ENCODE results near the gene CSNK1G2. TPM values are rescaled to one million over a fixed set of nuclear protein-coding genes. Genes with fewer than 3 reads are reported as not detected.

Gene CSNK1G2
- total RNA-seq, 1 experiment from 2014 or later: 23.2 TPM

DNA sequence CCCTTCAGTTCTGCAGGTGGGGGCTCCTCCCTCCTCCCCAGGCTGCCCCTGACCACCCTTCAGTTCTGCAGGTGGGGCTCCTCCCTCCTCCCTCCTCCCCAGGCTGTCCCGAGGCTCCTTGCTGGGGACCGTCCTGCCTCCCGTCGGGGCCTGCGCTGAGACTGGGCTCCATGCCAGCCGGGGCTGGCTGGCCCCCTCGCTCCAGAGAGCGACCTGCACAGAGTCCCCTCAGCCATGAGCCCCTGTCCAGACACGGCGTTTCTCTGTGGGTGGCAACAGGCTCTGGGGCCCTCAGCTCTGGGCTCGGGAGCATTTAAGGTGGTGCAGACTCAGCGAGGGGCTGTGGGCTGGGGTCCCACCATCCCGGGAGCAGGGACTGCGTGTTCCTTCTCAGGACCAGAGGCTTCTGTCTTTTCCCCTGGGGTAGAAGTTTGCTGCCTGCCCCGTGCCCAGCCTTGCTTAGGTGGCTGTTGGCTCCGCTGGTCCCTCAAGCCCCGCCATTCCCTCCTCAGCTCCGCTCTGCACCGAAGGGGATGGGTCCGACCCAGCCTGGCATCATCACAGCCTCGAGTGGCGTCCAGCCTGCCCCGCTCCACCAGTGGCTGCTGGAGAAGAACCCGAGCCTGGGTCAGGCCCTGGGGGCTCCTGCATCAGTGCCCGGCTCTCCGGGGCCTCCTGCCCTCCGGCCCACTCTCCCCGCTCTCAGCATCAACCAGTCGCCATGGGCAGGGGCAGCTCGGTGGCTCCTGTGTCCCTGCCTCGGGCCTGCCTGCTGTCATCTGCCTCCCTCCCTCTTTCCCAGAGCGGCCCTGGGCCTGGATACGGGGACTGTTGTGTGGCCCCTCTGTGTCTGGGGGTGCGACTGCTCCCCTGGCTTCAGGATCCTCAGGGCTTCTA is 27.6 kb downstream of the CSNK1G2 start:
- DNase-seq (ENCODE audit: low spot score): no peak

DNA sequence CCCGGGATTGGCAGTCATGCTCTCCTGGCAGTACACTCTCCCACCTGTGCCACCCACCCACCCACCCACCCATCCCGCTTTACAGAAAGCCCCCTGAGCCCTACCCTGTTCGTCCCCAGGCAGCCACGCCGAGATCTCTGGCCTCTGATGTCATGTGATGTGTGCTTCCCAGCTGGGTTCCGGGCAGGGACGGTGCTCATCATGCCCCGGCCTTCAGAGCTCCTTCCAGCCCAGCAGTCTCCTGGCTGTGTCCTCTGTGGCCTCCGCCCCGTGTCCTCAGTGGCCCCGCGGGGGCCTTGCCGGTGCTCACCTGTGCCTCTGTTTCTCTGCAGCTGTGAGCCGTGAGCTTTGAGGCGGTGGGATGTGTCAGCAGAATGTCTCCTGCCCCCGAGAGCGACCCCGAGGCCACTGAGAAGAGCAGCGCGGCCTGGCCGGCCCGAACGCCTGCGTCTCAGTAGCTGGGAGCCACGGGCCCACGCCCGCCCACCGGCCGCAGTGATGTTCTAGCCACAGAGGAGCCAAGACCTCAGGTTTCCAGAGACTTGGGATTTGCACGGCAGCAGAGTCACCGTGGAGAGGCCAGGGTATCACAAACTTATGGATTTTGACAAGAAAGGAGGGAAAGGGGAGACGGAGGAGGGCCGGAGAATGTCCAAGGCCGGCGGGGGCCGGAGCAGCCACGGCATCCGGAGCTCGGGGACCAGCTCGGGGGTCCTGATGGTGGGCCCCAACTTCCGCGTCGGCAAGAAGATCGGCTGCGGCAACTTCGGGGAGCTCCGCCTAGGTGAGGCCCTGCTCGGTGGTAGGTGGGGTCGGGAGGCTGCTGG is 28.4 kb downstream of the CSNK1G2 start:
- no peak for DNase-seq (ENCODE audit: low spot score)

DNA sequence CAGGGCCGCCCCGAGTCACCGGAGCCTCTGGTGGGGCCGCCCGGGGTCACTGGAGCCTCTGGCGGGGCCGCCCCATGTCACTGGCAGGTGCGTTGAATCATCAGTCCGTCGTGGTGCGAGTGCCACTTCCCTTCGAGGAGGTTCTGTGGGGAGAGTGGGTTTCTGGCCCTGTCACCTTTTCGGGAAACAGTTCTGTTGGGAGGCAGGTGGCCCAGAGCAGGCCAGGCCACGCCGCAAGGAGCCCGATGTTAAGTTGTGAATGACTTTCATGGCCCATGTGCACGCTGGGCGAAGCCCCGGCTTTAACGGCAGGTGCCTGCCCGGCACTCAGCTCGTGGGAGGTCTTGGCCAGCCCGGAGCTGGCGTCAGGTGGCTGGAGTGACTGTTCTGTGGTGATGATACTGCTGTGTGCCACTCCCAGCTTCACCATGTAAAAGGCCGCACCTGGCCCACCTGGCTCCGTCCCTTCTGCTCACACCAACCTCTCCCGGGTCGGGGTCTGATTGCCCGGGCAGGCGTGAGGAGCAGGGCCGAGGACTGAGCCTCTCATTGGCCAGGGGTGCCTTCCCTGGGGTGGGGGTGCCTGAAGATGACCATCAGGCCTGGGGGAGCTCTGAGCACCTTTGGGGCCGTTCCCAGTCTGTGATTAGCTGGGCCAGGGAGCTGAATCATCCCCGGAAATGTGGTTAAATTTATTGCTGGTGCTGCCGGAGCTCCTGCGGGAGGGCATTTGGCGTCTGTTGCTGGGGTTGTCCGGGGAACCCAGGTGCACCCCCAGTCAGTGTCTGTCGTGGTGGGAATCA is 29.2 kb downstream of the CSNK1G2 start:
- no peak for DNase-seq (ENCODE audit: low spot score)

DNA sequence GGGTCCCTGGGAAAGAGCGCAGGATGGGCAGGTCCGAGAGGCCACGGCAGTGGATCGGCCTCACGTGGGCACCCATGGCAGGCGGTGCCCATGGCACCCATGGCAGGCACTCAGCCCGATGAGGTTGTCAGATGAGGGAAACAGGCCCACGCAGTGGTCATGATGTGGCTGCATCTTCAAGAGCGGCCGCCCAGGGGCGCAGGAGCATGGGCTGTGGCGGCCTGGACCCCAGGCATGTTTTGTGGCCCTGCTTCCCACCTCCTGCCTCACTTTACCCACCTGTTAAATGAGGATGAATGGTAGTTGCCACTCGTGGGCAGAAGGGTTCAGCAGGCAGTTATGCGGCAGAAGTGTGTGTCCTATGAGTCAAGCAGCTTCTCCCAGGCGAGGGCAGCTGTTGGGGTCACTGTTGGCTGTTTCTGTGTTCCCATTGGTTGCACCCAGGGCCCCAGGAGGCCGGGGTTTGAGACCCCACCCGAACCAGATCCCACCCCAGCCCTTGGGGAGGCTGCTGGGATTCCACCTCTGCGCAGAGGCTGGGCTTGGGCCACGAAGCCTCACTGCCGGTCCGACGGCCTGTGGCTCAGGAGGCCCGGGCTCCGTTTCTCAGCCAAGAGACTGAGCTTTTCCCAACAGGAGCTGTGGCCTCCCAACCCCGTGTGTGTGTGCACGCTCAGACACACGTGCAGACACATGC is 30.0 kb downstream of the CSNK1G2 start:
- no peak for DNase-seq (ENCODE audit: low spot score)

DNA sequence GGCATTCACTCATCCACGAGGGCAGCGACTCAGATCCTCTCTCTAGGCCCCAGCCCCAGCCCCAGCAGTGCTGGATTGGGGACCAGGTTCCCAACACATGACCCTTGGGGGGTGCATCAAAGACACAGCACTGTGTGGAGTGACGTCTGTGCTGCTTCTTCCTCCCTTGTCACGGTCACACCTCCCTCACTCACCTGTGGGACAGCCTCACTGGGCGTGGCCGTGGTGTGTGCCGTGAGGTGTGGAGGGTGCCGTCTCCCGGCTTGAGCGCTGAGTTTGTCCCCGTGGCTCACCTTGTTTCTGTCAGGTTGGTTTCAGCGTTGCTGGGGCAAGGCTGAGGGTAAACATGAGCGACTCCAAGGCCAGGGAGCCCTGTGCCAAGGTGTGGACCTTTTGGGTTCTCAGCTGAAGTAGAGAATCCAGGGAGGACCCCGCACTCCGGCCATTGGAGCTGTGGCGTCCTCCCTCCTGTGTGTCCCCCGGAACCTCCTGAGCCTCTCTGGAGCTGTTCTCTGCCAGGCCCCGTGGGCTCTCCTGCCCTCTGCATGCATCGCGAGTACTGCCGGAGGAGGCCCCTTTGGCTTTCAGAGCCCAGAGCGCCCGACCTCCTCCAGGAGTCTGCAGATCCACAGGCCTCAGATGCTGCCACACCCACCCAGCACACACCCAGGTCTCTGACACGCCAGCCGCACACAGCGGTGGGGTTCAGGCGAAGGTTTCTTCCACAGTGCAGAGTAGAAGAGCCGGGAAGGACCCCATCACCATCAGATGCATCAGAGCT is 33.6 kb downstream of the CSNK1G2 start:
- no peak for DNase-seq (ENCODE audit: low spot score)

DNA sequence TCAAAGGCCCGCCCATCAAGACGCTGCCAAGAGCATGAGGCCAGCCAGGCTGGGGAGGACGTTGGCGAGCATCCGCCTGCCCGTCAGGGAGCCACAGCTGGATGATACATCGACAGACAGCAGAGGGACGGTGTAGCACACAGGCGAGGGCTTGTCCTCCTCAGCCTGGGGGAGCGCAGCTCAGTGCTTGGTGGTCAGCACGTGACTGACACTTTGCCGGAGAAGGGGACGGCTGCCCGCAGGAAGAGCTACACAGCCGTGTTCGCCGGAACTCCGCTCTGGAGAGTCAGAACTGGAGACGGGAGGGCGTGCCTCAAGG is 34.1 kb downstream of the CSNK1G2 start:
- no peak for DNase-seq (ENCODE audit: low spot score)

DNA sequence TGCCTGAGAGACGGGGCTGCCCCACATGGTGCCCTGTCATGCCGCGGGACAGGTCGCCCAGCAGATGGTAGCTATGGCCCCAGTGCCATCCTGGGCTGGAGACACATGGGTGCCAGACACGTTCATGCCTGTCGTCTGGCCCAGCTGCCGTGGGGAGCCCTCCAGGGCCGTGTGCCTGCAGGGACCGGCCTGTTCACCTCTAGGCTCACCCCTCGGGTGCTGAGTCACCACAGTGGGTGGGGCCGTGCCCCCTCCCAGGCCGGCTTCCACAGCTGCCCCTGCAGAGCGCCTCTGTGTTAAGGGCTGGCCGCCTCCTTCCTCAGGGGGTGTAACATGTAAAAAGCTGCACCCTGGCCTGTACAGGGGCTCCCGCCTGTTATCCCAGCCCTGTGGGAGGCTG is 36.1 kb downstream of the CSNK1G2 start:
- DNase-seq (ENCODE audit: low spot score): no peak

DNA sequence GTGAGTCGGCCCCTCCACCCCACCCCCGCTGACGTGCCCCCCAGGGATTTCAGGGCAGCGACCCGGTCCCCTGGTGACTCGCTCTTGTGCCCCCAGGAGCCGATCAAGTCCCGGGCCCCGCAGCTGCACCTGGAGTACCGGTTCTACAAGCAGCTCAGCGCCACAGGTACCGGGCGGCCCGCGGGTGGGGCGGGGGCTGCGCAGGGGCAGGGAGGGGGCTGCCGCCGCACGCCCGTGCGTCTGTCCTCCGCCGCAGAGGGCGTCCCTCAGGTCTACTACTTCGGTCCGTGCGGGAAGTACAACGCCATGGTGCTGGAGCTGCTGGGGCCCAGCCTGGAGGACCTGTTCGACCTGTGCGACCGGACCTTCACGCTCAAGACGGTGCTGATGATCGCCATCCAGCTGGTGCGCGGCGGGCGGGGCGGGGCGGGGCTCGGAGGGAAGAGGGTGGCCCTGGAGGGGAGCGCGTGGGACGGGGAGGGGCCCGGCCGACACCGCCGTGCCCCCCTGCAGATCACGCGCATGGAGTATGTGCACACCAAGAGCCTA is 37.4 kb downstream of the CSNK1G2 start:
- no peak for DNase-seq (ENCODE audit: low spot score)

DNA sequence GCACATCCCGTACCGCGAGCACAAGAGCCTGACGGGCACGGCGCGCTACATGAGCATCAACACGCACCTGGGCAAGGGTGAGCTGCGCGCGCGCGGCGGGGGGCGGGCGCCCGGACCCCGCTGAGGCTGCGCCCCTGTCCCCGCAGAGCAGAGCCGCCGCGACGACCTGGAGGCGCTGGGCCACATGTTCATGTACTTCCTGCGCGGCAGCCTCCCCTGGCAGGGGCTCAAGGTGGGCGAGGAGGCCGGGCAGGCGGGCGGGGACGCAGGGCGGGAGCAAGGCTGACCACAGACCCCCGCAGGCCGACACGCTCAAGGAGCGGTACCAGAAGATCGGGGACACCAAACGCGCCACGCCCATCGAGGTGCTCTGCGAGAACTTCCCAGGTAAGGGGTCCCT is 38.0 kb downstream of the CSNK1G2 start:
- no peak for DNase-seq (ENCODE audit: low spot score)

DNA sequence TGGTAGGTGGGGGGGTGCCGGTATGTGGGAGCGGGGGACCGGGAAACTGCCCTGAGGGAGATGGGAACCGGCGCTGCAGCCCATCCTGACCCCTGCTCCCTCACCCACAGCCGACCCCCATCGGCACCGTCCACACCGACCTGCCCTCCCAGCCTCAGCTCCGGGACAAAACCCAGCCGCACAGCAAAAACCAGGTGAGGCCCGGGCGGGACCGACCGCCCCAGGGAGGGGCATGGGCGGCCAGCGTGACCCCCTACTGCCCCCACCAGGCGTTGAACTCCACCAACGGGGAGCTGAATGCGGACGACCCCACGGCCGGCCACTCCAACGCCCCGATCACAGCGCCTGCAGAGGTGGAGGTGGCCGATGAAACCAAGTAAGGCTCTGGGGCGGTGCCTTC is 38.7 kb downstream of the CSNK1G2 start:
- DNase-seq (ENCODE audit: low spot score): no peak

DNA sequence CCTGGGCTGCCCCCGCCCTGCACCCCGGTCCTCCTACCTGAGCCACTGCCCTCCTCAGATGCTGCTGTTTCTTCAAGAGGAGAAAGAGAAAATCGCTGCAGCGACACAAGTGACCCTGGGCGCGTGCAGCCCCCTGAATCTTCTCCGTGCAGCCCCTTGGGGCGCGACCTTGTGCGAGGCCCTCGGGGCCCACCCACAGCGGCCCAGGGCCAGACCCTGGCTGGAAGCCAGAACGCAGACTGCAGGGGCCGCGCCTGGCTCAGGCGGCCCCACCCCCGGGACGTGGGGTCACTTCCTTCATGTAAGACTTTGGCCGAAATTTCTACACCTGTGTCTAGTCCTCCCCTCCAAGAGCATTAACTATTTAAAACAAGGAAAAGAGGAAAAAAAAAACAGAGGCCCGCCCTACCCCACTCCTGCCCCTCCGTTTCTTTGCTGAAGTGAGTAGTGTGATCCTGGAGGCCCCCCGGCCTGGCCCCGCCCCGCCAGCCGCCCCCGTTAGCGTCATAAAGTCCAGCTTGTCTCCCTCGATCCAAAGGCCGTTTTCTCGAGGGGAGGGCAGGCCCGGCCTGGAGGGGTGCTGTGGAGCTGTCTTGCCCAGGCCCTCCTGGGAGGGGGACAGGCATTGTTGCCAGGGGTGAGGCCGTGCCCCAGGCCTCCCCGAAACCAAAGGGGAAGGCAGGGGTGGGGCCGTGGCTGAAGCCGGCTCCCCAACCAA is 39.3 kb downstream of the CSNK1G2 start:
- DNase-seq (ENCODE audit: low spot score): no peak

DNA sequence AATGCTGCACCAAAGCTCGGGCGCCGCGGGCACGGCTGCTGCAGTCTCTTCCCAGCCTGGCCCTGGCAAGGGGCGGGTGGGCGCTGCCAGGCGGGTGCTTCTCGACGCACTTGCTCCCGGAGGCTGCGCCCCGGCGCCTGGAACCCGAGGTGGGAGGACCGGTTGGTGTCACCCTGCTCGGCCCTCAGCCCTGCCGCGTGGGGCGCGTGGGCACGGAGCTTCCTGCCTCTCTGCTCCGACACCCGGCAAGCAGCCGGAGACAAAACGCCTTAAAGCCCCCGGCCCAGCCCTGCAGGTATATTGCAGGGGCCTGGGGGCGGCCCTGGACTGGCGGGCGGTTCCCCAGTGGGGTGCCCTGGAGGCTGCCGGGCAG is 39.8 kb downstream of the CSNK1G2 start:
- DNase-seq (ENCODE audit: low spot score): no peak

DNA sequence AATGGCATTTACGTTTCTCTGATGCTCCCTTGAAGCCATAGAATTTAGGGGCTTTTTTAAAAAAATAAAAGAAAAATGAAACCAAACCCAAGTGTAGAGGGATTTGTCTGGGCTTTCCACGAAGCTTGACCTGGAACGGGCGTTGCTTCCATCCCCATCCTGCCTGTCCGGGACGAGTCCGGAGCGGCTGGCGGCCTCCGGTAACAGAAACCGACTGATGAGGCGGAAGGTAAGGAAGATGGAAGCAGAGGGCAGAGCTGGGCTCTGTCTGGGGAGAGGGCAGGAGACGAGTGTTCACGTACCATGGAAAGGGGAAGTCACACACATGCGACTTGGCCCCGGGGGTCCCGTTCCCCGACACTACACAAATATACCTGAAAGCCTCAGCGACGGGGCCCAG is 40.3 kb downstream of the CSNK1G2 start:
- no peak for DNase-seq (ENCODE audit: low spot score)

DNA sequence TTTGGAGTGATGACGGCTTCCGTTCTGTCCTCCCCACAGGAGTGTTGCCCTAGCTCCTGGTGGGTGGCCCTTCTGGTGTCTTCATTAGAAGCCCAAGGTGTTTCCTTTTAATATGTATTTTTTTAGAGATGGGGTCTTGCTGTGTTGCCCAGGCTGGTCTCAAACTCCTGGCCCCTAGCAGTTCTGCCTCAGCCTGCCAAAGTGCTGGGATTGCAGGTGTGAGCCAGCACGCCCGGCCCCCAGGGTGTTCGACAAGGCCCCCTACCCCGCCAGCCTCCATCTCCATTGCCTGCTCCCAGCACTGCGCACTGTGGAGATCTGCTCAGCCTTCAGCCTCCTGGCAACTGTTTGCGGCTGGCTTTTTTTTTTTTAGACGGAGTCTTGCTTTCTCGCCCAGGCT is 43.4 kb downstream of the CSNK1G2 start:
- no peak for DNase-seq (ENCODE audit: low spot score)

DNA sequence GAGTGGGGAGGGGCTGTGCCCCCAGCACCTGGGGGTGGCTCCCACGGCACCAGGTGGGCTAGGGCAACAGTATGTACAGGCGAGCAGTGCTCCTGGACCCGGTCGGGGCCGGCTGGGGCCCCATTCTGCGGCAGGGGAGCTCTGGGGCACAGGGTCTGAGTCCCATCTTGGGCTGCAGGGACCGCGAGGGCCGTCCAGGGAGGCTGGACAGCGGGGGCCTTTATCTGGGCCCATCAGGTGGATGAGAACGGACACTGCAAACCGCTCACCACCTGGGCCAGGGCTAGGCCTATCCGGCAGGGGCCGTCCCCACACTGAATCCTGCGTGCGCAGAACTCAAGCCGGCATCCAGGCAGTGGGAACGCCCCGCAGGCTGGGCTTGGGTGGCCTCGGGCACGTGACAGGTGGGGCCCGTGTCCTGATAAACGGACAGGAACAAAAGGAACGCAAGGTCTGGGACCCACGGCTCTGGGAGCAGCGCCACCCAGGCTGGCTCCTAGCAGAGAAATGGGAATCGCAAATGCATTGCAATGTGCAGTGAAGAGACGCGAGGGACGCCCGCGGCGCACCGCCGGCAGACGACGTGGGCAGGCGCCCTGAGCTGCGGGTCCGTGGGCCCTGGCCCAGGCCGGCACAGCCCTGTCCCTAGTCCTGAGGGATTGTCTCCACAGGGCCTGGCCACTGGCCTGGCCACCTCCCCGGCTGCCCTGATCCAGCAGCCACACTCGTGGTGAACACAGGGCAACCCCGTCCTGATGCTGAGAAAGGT is 44.8 kb downstream of the CSNK1G2 start:
- no peak for DNase-seq (ENCODE audit: low spot score)

DNA sequence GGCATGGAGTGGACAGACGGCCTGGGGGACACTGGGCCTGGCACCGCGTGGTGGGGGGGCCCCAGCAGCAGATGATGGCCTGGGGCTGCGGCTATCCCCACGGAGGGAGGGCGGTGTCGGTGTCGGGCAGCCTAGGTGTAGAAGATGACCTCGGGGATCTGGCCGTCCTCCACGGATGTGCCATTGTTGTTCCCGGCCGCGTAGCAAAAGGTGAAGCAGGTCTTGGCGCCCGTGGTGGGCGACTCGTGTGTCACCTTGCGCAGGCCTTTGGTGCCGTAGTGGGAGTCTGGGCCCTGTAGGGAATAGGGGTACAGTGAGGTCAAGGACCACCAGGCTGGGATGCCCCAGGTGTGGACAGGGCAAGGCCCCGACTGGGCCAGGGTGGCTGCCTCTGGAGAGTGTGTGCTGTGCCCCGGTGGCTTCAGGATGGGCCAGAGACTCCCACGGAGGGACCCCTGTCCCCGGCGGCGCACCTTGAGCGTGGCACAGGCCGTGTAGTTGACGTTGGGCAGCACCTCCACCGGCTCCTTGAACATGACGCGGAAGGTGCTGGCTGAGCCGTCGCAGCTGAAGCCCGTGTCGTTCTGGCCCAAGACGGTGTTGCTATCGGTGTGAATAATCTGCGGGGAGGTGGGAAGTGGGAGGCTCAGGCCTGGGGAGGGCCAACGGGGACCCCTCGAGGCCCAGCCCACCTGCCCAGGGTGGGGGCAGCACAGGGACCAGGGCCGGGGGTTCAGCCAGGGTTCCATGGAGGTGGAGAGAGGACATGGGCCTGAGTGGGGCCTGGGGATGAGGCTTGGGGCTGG is 45.6 kb downstream of the CSNK1G2 start:
- DNase-seq (ENCODE audit: low spot score): no peak

DNA sequence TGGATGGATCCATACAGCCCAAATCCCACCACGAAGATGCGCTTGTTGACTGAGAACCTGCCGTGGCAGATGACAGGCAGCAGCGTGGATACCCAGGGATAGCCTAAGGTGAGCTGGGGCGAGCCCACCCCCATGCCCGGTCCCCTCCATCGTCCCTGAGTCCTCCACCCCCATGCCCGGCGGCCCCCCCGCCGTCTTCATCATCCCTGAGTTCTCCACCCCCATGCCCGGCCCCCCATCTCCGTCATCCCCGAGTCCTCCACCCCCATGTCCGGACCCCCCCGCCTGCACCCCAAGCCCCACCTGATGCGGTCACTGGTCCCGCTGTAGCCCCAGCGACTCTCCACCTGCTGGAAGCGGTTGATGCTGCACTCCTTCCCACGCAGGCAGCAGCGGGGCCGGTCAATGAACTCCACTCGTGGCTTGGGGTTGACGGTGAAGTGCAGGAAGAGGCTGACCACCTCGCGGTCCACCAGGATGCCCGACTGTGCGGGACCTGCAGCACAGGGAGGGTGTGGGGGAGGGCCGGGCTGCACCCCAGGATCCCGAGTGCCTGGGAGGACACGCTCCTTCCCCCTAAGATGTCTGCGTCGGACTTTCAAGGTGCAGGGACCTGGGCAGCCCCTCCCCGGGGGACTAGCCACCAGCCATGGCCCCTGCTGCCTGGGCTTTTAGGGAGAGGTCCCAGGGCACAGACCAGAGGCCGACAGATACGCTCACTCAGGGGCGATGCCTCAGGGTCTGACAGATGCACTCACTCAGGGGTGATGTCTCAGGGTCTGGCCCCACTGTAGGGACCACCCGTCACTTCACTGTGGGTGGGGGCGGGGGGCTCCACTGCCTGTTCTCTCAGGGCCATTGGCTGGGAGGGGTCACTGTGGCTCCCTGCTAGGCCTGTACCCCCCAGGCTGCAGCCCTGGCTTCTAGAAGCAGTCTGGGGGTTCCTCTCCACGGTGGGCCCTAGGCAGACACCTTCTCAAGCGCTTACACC is 46.5 kb downstream of the CSNK1G2 start:
- no peak for DNase-seq (ENCODE audit: low spot score)

Data from H4 (cell line).